Endodermal cell (in vitro differentiated cells): Measurements from ENCODE around the gene CASP2. TPM values are rescaled to one million over a fixed set of nuclear protein-coding genes. Genes with fewer than 3 reads are reported as not detected.

Source experiments
- DNase-seq: peaks from one replicate; pipeline ENCODE4 v3.0.0-alpha.2; 2017
- H3K27ac ChIP-seq: 2 replicates; pipeline ENCODE4 v1.5.1; 2013; ENCODE audit warnings: mild to moderate bottlenecking, low read depth, low read length, moderate library complexity
- H3K27me3 ChIP-seq: 2 replicates; pipeline ENCODE4 v1.6.1; 2013; ENCODE audit warnings: mild to moderate bottlenecking, low read length, moderate library complexity; ENCODE audit not compliant: insufficient read depth, control insufficient read depth, poor library complexity, severe bottlenecking
- H3K36me3 ChIP-seq: 2 replicates; pipeline ENCODE4 v1.7.0; 2013; ENCODE audit warnings: mild to moderate bottlenecking, low read length, moderate library complexity; ENCODE audit not compliant: control insufficient read depth, insufficient read depth
- H3K4me1 ChIP-seq: one replicate; pipeline ENCODE4 v1.7.0; 2013; ENCODE audit warnings: low read length; ENCODE audit not compliant: control insufficient read depth, insufficient read depth
- H3K4me3 ChIP-seq: 2 replicates; pipeline ENCODE4 v1.5.1; 2013; ENCODE audit warnings: mild to moderate bottlenecking, low read length, moderate library complexity
- H3K9ac ChIP-seq: 2 replicates; pipeline ENCODE4 v1.6.1; 2013; ENCODE audit warnings: mild to moderate bottlenecking, low read length, moderate library complexity; ENCODE audit not compliant: poor library complexity, severe bottlenecking; ENCODE audit errors: extremely low read depth
- H3K9me3 ChIP-seq: 2 replicates; pipeline ENCODE4 v1.6.1; 2013; ENCODE audit warnings: mild to moderate bottlenecking, low read length, moderate library complexity; ENCODE audit not compliant: control insufficient read depth
- H3K27ac Mint-ChIP-seq: 2 replicates; pipeline ENCODE4 v1.8.0; 2020; ENCODE audit warnings: mixed read lengths
- H3K27me3 Mint-ChIP-seq: 2 replicates; pipeline ENCODE4 v1.8.0; 2021; ENCODE audit warnings: mild to moderate bottlenecking, mixed read lengths; ENCODE audit not compliant: insufficient read depth
- H3K36me3 Mint-ChIP-seq: 2 replicates; pipeline ENCODE4 v1.8.0; 2020; ENCODE audit warnings: low read depth, mixed read lengths
- H3K4me1 Mint-ChIP-seq: 2 replicates; pipeline ENCODE4 v1.8.0; 2020; ENCODE audit warnings: mixed read lengths
- H3K4me3 Mint-ChIP-seq: 2 replicates; pipeline ENCODE4 v1.8.0; 2020; ENCODE audit warnings: mild to moderate bottlenecking, moderate library complexity, mixed read lengths
- H3K9me3 Mint-ChIP-seq: 2 replicates; pipeline ENCODE4 v1.8.0; 2020; ENCODE audit warnings: mild to moderate bottlenecking, mixed read lengths
- WGBS, 2 experiments: methylation state at CpG; one replicate each; pipeline versions ENCODE4 v1.1.5 to v1.1.7; 2013; ENCODE audit warnings: missing lambda C conversion rate in 2 of 2, mixed read lengths in 1 of 2; ENCODE audit not compliant: insufficient coverage in 1 of 2, insufficient read length in 1 of 2; 5-methylcytosine and 5-hydroxymethylcytosine counted together
- total RNA-seq, 2 donors: library from RNA; stranded (reverse); fragmentation: NEBNext Ultra II Directional in 1 of 2; extraction: Animal tissue kit (Norgen Biotek cat#: 25700) in 1 of 2; gene quantifications; 2 replicates in 1 of 2; 3 replicates in 1 of 2; pipeline ENCODE4 v1.2.1, GENCODE V29; 2021
- TF ChIP-seq, protein P1 (sequence below): fragments of 200-600 bp; sonication (generic); conservative IDR thresholded peaks from 2 replicates; pipeline ENCODE4 v1.5.0; 2021; ENCODE audit warnings: antibody characterized with exemption, mild to moderate bottlenecking

The CASP2 gene
- total RNA-seq, 2 donors from 2014 or later = 47.9 to 48.3 TPM

GRCh38 chr7:143286522-143286890 lies 1.6 kb upstream of the CASP2 start:
- Histone ChIP-seq H3K9ac (no peak overlapping the region), H3K36me3 (peaks cover 13% of the 10 kb centered on the region), H3K9me3 (peaks cover 6% of the 10 kb centered on the region), H3K27me3 (peaks cover 11% of the 10 kb centered on the region), H3K4me3 (no peak overlapping the region), H3K4me1 (peaks cover 4% of the 10 kb centered on the region), H3K27ac (no peak overlapping the region)
- H3K27me3 Mint-ChIP-seq = peaks cover 30% of the 10 kb centered on the region
- TF ChIP-seq, protein P1, sequence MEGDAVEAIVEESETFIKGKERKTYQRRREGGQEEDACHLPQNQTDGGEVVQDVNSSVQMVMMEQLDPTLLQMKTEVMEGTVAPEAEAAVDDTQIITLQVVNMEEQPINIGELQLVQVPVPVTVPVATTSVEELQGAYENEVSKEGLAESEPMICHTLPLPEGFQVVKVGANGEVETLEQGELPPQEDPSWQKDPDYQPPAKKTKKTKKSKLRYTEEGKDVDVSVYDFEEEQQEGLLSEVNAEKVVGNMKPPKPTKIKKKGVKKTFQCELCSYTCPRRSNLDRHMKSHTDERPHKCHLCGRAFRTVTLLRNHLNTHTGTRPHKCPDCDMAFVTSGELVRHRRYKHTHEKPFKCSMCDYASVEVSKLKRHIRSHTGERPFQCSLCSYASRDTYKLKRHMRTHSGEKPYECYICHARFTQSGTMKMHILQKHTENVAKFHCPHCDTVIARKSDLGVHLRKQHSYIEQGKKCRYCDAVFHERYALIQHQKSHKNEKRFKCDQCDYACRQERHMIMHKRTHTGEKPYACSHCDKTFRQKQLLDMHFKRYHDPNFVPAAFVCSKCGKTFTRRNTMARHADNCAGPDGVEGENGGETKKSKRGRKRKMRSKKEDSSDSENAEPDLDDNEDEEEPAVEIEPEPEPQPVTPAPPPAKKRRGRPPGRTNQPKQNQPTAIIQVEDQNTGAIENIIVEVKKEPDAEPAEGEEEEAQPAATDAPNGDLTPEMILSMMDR = no peak
- H3K4me1 Mint-ChIP-seq = peaks cover 30% of the 10 kb centered on the region
- no peak overlapping the region for H3K27ac Mint-ChIP-seq
- peaks cover 18% of the 10 kb centered on the region for H3K36me3 Mint-ChIP-seq
- DNase-seq = no peak
- no peak overlapping the region for H3K4me3 Mint-ChIP-seq
- WGBS, 2 experiments = 83% methylated on average over 6 of the region's 6 CpGs; no CpG with 5 or more reads in 1 of the 2 experiments
- H3K9me3 Mint-ChIP-seq = peaks cover 14% of the 10 kb centered on the region

GRCh38 chr7:143287339-143287934 lies 714 bp upstream of the CASP2 start:
- Histone ChIP-seq H3K9ac (no peak overlapping the region), H3K27me3 (peaks cover 11% of the 10 kb centered on the region), H3K4me1 (peaks cover 4% of the 10 kb centered on the region), H3K4me3 (peak overlapping the region; percentile 72), H3K9me3 (peaks cover 6% of the 10 kb centered on the region), H3K27ac (no peak overlapping the region), H3K36me3 (peaks cover 22% of the 10 kb centered on the region)
- Mint-ChIP-seq H3K4me1 (peaks cover 30% of the 10 kb centered on the region), H3K9me3 (peaks cover 14% of the 10 kb centered on the region), H3K27ac (peak overlapping the region; percentile 5), H3K36me3 (peaks cover 25% of the 10 kb centered on the region), H3K27me3 (peaks cover 30% of the 10 kb centered on the region), H3K4me3 (peak overlapping the region; percentile 88)
- no peak for DNase-seq
- TF ChIP-seq, protein P1 = no peak
- WGBS, 2 experiments = 92% methylated on average over 14 to 17 of the region's 17 CpGs

- Mint-ChIP-seq H3K36me3 (peaks cover 37% of the 10 kb centered on the region), H3K4me3 (peak overlapping the region; percentile 88)
- H3K27ac ChIP-seq = peak overlapping the region; percentile 90
Observed at GRCh38 chr7:143288836-143289235, 685 bp downstream of the CASP2 start.

More at GRCh38 chr7:143288836-143289235, 685 bp downstream of the CASP2 start:
- Mint-ChIP-seq H3K4me1 (peaks cover 24% of the 10 kb centered on the region), H3K9me3 (peaks cover 14% of the 10 kb centered on the region), H3K27me3 (peaks cover 30% of the 10 kb centered on the region), H3K27ac (peak overlapping the region; percentile 95)
- peaks cover 6% of the 10 kb centered on the region for H3K9me3 ChIP-seq
- peaks cover 4% of the 10 kb centered on the region for H3K4me1 ChIP-seq
- H3K36me3 ChIP-seq = peaks cover 36% of the 10 kb centered on the region
- DNase-seq = no peak
- TF ChIP-seq, protein P1 = no peak
- H3K27me3 ChIP-seq = peaks cover 11% of the 10 kb centered on the region
- peak overlapping the region; percentile 100 for H3K4me3 ChIP-seq
- H3K9ac ChIP-seq = peak overlapping the region; percentile 91
- 2 to 4% methylated on average over 6 to 11 of the region's 11 CpGs for WGBS, 2 experiments
